ENCODE results near the gene PLCL1. TPM values are rescaled to one million over a fixed set of nuclear protein-coding genes. Genes with fewer than 3 reads are reported as not detected.
A peak's percentile ranks its signal among the peaks of the same experiment; 100 is the strongest.

The PLCL1 gene
- total and polyA plus RNA-seq, 3 experiments from 2014 or later, result 0.70 to 2.0 (median 0.71) TPM

DNA sequence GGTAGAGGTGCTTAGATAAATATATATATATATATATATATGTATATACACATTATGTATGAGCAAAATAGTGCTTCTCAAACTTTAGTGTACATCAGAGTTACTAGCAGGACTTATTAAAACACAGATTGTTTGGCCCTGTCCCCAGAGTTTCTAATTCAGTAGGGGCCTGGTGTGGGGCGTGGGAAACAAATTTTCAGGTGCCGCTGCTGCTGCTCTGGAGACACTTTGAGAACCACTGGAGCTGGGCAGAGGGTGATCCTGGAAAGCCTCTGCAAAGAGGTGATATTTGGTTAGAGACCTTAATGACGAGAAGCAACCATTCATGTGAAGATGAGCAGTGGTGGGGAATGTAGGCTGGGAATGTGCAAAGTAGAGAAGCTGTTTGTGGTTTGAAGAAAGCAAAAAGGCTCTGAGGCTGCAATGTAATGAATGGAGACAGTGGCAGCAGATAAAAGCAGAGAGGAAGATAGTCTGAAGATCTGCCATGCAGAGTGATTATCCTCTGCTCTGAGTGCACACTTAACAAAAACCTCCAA is 142.9 kb downstream of the PLCL1 start:
- POLR2A ChIA-PET, result no interaction called here
- H3K4me3 Mint-ChIP-seq, result no peak overlapping the region

DNA sequence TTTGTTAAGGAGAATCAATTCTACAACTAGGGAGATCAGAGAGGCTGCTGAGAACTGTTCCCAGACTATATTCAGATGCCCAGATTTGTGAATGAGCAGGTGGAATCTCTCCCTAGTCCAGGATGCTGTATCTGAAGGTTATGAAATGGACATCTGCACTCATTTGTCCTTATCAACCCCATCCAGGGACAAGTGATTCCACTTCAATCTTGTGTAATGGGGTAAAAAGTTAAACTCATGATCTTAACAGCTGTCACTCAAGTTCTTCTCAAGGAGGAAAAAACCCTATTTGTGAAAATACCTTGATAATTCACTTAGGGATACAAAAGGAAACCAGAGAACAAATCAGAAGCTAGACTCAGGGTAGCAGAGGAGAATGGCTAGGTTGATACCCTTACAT is 144.8 kb downstream of the PLCL1 start:
- Histone ChIP-seq H3K36me3 (ENCODE audit: insufficient read depth, low read length) (no peaks in the 10 kb centered on the region), H3K4me1 (ENCODE audit: insufficient read depth, low read length) (peaks cover 12% of the 10 kb centered on the region), H3K9me3 (ENCODE audit: low read length) (no peaks in the 10 kb centered on the region), H3K4me3 (ENCODE audit: low read length) (no peak overlapping the region), H3K27me3 (ENCODE audit: insufficient read depth, low read length, poor library complexity, severe bottlenecking) (no peaks in the 10 kb centered on the region), H3K27ac (ENCODE audit: low read depth, low read length) (no peak overlapping the region)
- Mint-ChIP-seq H3K27me3 (no peaks in the 10 kb centered on the region), H3K4me3 (peak overlapping the region in 1 of 7 donors; percentile 49), H3K36me3 (no peaks in the 10 kb centered on the region), H3K4me1 (peaks cover 5 to 15% (median 5%) of the 10 kb centered on the region in 3 donors), H3K9me3 (no peaks in the 10 kb centered on the region), H3K27ac (no peak overlapping the region)
- ChIA-PET CTCF (no interaction called here), POLR2A (no interaction called here)
- DNase-seq, result no peak

More for the DNA sequence above, 142.9 kb downstream of the PLCL1 start:
- CTCF ChIA-PET, result no interaction called here
- H3K36me3 Mint-ChIP-seq, result no peaks in the 10 kb centered on the region
- Histone ChIP-seq H3K27me3 (ENCODE audit: insufficient read depth, low read length, poor library complexity, severe bottlenecking) (no peaks in the 10 kb centered on the region), H3K4me3 (ENCODE audit: low read length) (no peak overlapping the region), H3K4me1 (ENCODE audit: insufficient read depth, low read length) (peaks cover 14% of the 10 kb centered on the region), H3K27ac (ENCODE audit: low read depth, low read length) (no peak overlapping the region), H3K36me3 (ENCODE audit: insufficient read depth, low read length) (no peaks in the 10 kb centered on the region), H3K9me3 (ENCODE audit: low read length) (no peaks in the 10 kb centered on the region)
- no peak for DNase-seq
- peaks cover 0 to 9% (median 1%) of the 10 kb centered on the region in 3 donors for H3K4me1 Mint-ChIP-seq
- H3K27ac Mint-ChIP-seq, result no peak overlapping the region
- peaks cover 0 to 8% (median 0%) of the 10 kb centered on the region in 5 donors for H3K9me3 Mint-ChIP-seq
- peaks cover 2 to 9% of the 10 kb centered on the region in 2 donors for H3K27me3 Mint-ChIP-seq

DNA sequence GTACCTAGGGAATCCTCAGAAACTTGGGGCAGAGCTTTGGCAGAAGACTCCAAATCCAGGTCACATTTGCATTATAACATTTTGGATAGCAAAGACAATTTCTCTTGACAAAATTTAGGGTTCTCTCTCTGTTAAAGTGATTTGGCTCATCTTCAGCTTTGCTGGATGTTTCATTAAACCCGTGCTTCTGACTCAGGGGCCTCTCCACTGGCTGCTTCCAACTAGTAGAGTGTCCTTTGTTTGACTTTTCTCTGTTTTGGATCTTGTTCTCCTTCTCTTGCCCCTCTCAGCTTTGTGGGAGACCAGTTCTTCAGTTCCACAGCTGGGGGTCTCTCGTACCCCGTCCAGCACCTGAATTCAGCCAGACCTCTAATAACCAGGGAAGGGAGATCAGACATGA is 145.6 kb downstream of the PLCL1 start:
- Mint-ChIP-seq H3K27me3 (peaks cover 0 to 2% of the 10 kb centered on the region in 2 donors), H3K27ac (no peak overlapping the region), H3K9me3 (no peaks in the 10 kb centered on the region), H3K36me3 (no peaks in the 10 kb centered on the region), H3K4me3 (no peak overlapping the region), H3K4me1 (peaks cover 9 to 20% (median 10%) of the 10 kb centered on the region in 3 donors)
- ChIA-PET CTCF (no interaction called here), POLR2A (no interaction called here)
- no peaks in the 10 kb centered on the region for H3K27me3 ChIP-seq (ENCODE audit: insufficient read depth, low read length, poor library complexity, severe bottlenecking)
- H3K36me3 ChIP-seq (ENCODE audit: insufficient read depth, low read length), result no peaks in the 10 kb centered on the region
- H3K27ac ChIP-seq (ENCODE audit: low read depth, low read length), result no peak overlapping the region
- H3K4me3 ChIP-seq (ENCODE audit: low read length), result no peak overlapping the region
- DNase-seq, result no peak
- H3K4me1 ChIP-seq (ENCODE audit: insufficient read depth, low read length), result peaks cover 10% of the 10 kb centered on the region
- H3K9me3 ChIP-seq (ENCODE audit: low read length), result no peaks in the 10 kb centered on the region

DNA sequence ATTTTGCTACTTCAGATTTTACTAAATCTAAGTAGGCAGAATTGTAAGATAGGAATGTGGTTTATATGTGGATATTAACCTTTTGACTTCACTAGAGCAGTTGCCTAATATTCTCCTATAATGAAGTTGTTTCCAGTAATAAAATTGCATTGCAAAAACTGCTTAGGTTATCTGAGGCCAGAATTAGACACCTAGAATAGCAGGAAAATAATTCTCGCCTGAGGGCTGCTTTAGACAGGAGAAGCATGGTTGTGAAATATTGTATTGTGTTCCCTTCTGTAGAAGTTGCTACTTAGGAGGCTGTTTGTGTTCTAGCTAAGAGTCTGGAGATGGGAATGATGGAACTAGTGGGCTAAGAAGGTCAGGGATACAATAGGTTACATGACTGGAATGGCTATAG is 146.3 kb downstream of the PLCL1 start:
- Histone ChIP-seq H3K4me1 (ENCODE audit: insufficient read depth, low read length) (peaks cover 12% of the 10 kb centered on the region), H3K27me3 (ENCODE audit: insufficient read depth, low read length, poor library complexity, severe bottlenecking) (no peaks in the 10 kb centered on the region), H3K4me3 (ENCODE audit: low read length) (no peak overlapping the region), H3K27ac (ENCODE audit: low read depth, low read length) (no peak overlapping the region), H3K9me3 (ENCODE audit: low read length) (no peaks in the 10 kb centered on the region), H3K36me3 (ENCODE audit: insufficient read depth, low read length) (no peaks in the 10 kb centered on the region)
- peaks cover 9 to 20% (median 10%) of the 10 kb centered on the region in 3 donors for H3K4me1 Mint-ChIP-seq
- H3K27ac Mint-ChIP-seq, result no peak overlapping the region
- no peak overlapping the region for H3K4me3 Mint-ChIP-seq
- ChIA-PET POLR2A (no interaction called here), CTCF (no interaction called here)
- H3K36me3 Mint-ChIP-seq, result peaks cover 0 to under 1% (median 0%) of the 10 kb centered on the region in 3 donors
- no peak for DNase-seq
- H3K27me3 Mint-ChIP-seq, result peaks cover 0 to 2% of the 10 kb centered on the region in 2 donors
- peaks cover 0 to 2% (median under 1%) of the 10 kb centered on the region in 5 donors for H3K9me3 Mint-ChIP-seq

DNA sequence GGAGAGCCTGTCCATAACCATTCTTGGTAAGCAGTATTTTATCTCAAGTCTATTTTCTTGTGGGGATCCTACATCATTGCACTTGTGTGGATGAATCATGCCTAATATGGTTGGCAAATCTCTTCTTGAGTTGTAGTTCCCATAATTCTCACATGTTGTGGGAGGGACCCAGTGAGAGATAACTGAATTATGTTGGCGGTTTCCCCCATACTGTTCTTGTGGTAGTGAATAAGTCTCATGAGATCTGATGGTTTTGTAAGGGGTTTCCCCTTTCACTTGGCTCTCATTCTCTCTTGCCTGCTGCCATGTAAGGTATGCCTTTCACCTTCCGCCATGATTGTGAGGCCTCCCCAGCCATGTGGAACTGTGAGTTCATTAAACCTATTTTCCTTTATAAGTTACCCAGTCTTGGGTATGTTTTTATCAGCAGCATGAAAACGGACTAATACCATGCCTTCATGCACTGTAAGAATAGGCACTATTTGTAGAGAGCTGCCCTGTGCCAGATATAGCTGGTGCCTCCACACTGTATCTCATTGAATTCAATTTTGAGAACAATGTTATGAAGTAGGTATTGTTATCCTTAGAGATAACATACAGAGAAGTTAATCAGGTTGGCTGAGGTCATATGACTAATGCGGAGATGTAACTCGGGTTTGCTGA is 148.3 kb downstream of the PLCL1 start:
- Histone ChIP-seq H3K4me3 (ENCODE audit: low read length) (no peak overlapping the region), H3K27ac (ENCODE audit: low read depth, low read length) (no peak overlapping the region), H3K27me3 (ENCODE audit: insufficient read depth, low read length, poor library complexity, severe bottlenecking) (no peaks in the 10 kb centered on the region), H3K9me3 (ENCODE audit: low read length) (no peaks in the 10 kb centered on the region), H3K4me1 (ENCODE audit: insufficient read depth, low read length) (peaks cover 12% of the 10 kb centered on the region), H3K36me3 (ENCODE audit: insufficient read depth, low read length) (no peaks in the 10 kb centered on the region)
- Mint-ChIP-seq H3K27ac (no peak overlapping the region), H3K27me3 (peaks cover 0 to 2% of the 10 kb centered on the region in 2 donors), H3K4me3 (no peak overlapping the region), H3K36me3 (peaks cover 0 to 2% (median 2%) of the 10 kb centered on the region in 3 donors), H3K4me1 (peaks cover 9 to 19% (median 10%) of the 10 kb centered on the region in 3 donors), H3K9me3 (peaks cover 2 to 7% (median 2%) of the 10 kb centered on the region in 5 donors)
- ChIA-PET POLR2A (no interaction called here), CTCF (no interaction called here)
- no peak for DNase-seq

DNA sequence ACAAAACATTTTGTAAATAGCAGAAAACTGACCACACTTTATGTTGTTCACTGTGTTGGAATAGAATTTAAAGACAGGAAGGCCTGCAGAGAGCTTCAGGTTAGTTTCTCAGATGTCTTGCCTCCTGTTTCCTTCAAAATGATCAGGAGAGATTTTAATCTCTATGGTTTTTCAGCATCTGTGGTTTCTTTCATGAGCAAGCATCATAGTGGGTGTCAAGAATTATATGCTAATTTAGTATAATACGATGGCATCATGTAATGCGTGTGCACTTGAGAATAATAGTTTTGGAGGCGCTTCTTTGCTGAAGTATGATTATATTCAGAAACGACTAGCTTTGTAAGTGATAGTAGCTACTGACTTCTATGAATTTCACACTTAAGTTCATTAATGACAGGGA is 149.9 kb downstream of the PLCL1 start:
- Mint-ChIP-seq H3K27ac (peak overlapping the region in 2 of 8 donors; percentile 29 to 48), H3K36me3 (peaks cover 0 to 5% (median 2%) of the 10 kb centered on the region in 3 donors), H3K4me1 (peaks cover 9 to 13% (median 10%) of the 10 kb centered on the region in 3 donors), H3K9me3 (peaks cover 2 to 10% (median 2%) of the 10 kb centered on the region in 5 donors), H3K27me3 (peaks cover 0 to 2% of the 10 kb centered on the region in 2 donors), H3K4me3 (no peak overlapping the region)
- ChIA-PET CTCF (no interaction called here), POLR2A (interaction anchor here (0.8 kb wide), 1 partner anchor 121 kb away, joined by 4 read pairs; no protein-coding TSS in a partner anchor)
- peak in 2 of 5 donors; percentile 5 to 26 for DNase-seq
- Histone ChIP-seq H3K4me3 (ENCODE audit: low read length) (no peak overlapping the region), H3K27ac (ENCODE audit: low read depth, low read length) (no peak overlapping the region), H3K9me3 (ENCODE audit: low read length) (no peaks in the 10 kb centered on the region), H3K27me3 (ENCODE audit: insufficient read depth, low read length, poor library complexity, severe bottlenecking) (no peaks in the 10 kb centered on the region), H3K4me1 (ENCODE audit: insufficient read depth, low read length) (peaks cover 12% of the 10 kb centered on the region), H3K36me3 (ENCODE audit: insufficient read depth, low read length) (no peaks in the 10 kb centered on the region)

DNA sequence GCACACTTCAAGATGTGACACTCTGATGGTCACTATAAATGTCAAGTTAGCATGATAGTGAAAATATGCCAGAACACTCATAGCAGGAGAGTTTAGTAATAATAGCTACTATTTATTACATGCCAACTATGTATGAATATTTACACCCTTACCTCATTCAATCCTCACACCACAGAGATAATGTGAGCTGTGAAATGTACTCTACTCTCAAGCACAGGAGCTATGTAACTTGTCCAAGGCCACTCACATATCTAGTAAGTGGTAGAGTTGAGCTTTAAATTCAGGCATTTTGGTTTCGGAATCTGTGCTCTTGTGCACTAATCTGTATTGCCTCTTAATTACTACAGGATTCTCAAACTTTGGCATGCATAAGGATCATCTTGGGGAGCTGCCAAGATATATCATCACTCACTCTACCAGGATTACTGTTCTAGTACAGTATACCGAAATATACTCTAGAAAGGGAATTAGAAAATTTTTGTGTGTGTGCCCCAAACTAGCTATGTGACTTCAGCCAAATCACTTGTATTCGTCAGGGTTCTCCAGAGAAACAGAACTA is 154.3 kb downstream of the PLCL1 start:
- Histone ChIP-seq H3K4me3 (ENCODE audit: low read length) (no peak overlapping the region), H3K36me3 (ENCODE audit: insufficient read depth, low read length) (no peaks in the 10 kb centered on the region), H3K27me3 (ENCODE audit: insufficient read depth, low read length, poor library complexity, severe bottlenecking) (no peaks in the 10 kb centered on the region), H3K4me1 (ENCODE audit: insufficient read depth, low read length) (peaks cover 9% of the 10 kb centered on the region), H3K9me3 (ENCODE audit: low read length) (no peaks in the 10 kb centered on the region), H3K27ac (ENCODE audit: low read depth, low read length) (no peak overlapping the region)
- Mint-ChIP-seq H3K27me3 (peaks cover 0 to 2% of the 10 kb centered on the region in 2 donors), H3K4me1 (peaks cover 9 to 10% (median 9%) of the 10 kb centered on the region in 3 donors), H3K36me3 (peaks cover 0 to 5% (median 2%) of the 10 kb centered on the region in 3 donors), H3K27ac (no peak overlapping the region), H3K4me3 (no peak overlapping the region), H3K9me3 (peaks cover 2 to 21% (median 8%) of the 10 kb centered on the region in 5 donors)
- ChIA-PET CTCF (no interaction called here), POLR2A (no interaction called here)
- DNase-seq, result no peak

DNA sequence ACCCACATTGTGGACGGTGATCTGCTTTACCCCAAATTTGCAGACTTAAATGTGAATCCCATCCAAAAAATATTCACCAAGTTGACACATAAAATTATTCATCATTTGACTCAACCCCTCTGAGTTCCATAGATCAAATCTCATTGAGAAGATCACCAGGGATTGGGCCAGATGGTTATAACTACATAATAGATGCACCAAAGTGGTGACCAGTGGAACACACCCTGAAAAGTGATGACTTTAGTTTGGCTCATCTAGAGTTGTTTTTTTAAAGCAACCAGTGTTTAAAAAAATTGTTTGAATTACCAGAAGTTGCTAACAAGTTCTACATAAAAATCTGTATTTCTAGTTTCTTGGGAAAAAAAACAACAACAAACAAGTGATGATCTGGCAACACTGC is 155.0 kb downstream of the PLCL1 start:
- Mint-ChIP-seq H3K9me3 (peaks cover 9 to 28% (median 15%) of the 10 kb centered on the region in 5 donors), H3K36me3 (peaks cover 0 to 5% (median 3%) of the 10 kb centered on the region in 3 donors), H3K27ac (no peak overlapping the region), H3K27me3 (peaks cover 0 to 2% of the 10 kb centered on the region in 2 donors), H3K4me1 (peaks cover 2 to 3% (median 3%) of the 10 kb centered on the region in 3 donors), H3K4me3 (no peak overlapping the region)
- no peak for DNase-seq
- Histone ChIP-seq H3K36me3 (ENCODE audit: insufficient read depth, low read length) (no peaks in the 10 kb centered on the region), H3K9me3 (ENCODE audit: low read length) (peaks cover under 1% of the 10 kb centered on the region), H3K4me3 (ENCODE audit: low read length) (no peak overlapping the region), H3K27ac (ENCODE audit: low read depth, low read length) (no peak overlapping the region), H3K4me1 (ENCODE audit: insufficient read depth, low read length) (peaks cover 3% of the 10 kb centered on the region), H3K27me3 (ENCODE audit: insufficient read depth, low read length, poor library complexity, severe bottlenecking) (no peaks in the 10 kb centered on the region)
- CTCF ChIA-PET, result no interaction called here
- POLR2A ChIA-PET, result no interaction called here

All from CD8-positive, alpha-beta memory T cell (primary cell).